ENCODE data around the gene TRAF6. TPM values are rescaled to one million over a fixed set of nuclear protein-coding genes. Genes with fewer than 3 reads are reported as not detected.

The TRAF6 gene
- total and polyA plus RNA-seq, 9 of the 15 experiments (the other 6 are each of a cell fraction or from before 2014, with no cell fraction given): 2.0 to 13.1 (median 8.2) TPM

GRCh38 chr11:36471577-36471976 lies 38.5 kb downstream of the TRAF6 start:
- FAIRE-seq (no peak), ATAC-seq (no peak), DNase-seq (ENCODE audit: extremely low read depth in 1 of 4, low spot score in 3 of 4) (no peak)
- no peaks in the 10 kb centered on the region for H3K9me1 ChIP-seq (ENCODE audit: control insufficient read depth, insufficient read depth, low read length)
- in situ Hi-C loops (cut with MboI) (loop anchor here (5.0 kb wide), 1 partner anchor 169 kb away; no protein-coding TSS in a partner anchor), intact Hi-C loops (cut with micrococcal nuclease) (no loop called here)
- H3K27ac ChIP-seq (ENCODE audit: extremely low read depth, low read depth, low read length): no peak overlapping the region
- H3K9me3 ChIP-seq (replicated peaks; ENCODE audit: control insufficient read depth, insufficient read depth, low read depth, low read length): no peaks in the 10 kb centered on the region
- H2AFZ ChIP-seq (ENCODE audit: low read depth, low read length): no peak overlapping the region
- no peaks in the 10 kb centered on the region for H3K79me2 ChIP-seq (ENCODE audit: control insufficient read depth, insufficient read depth, low read length)
- H3K27me3 ChIP-seq (ENCODE audit: control insufficient read depth in 2 of 2, insufficient read depth in 2 of 2, low read length in 2 of 2): peaks cover 2 to 5% of the 10 kb centered on the region in 2 experiments; a peak in 2 of 5 replicates
- no peaks in the 10 kb centered on the region for H3K4me1 ChIP-seq (replicated peaks in 1 of 2; ENCODE audit: control insufficient read depth in 2 of 2, insufficient read depth in 2 of 2, low read length in 2 of 2)
- H3K9ac ChIP-seq (ENCODE audit: insufficient read depth in 1 of 2, low read depth in 2 of 2, low read length in 2 of 2): no peak overlapping the region
- WGBS (ENCODE audit: insufficient coverage, low coverage, missing lambda C conversion rate): 0% methylated on average over 1 of the region's 1 CpG
- no peaks in the 10 kb centered on the region for H4K20me1 ChIP-seq (replicated peaks; ENCODE audit: control insufficient read depth, insufficient read depth, low read length)
- H3K4me2 ChIP-seq (ENCODE audit: insufficient read depth, low read length): no peak overlapping the region
- no peaks in the 10 kb centered on the region for H3K36me3 ChIP-seq (ENCODE audit: control insufficient read depth, insufficient read depth, low read length)
- CTCF ChIA-PET (ENCODE audit: low intra/inter-chr PET ratio): no interaction called here
- no TSS peak for BruUV-seq (replicated peaks)
- H3K4me3 ChIP-seq: no peak overlapping the region
- POLR2A ChIA-PET: interaction anchor here (0.6 kb wide), 1 partner anchor 12 kb away, joined by 3 read pairs; no protein-coding TSS in a partner anchor
- no peak for TF ChIP-seq HDAC1 (IDR thresholded peaks at IDR 0.05)
- no peak for TF ChIP-seq ZBTB9 (CRISPR knock-in tag; IDR thresholded peaks at IDR 0.05)
- no peak for TF ChIP-seq PRDM10 (IDR thresholded peaks at IDR 0.05; ENCODE audit: partially characterized antibody)
- no peak for TF ChIP-seq SLC30A9 (CRISPR knock-in tag; IDR thresholded peaks at IDR 0.05)
- TF ChIP-seq MCM3 (IDR thresholded peaks at IDR 0.05): no peak
- TF ChIP-seq THAP12 (CRISPR knock-in tag; IDR thresholded peaks at IDR 0.05): no peak
- TF ChIP-seq UBTF (IDR thresholded peaks at IDR 0.05; ENCODE audit: borderline replicate concordance in 1 of 2, low read depth in 2 of 2, low read length in 2 of 2): no peak
- TF ChIP-seq CBFA2T2 (conservative IDR thresholded peaks at IDR 0.05): no peak
- TF ChIP-seq NONO (IDR thresholded peaks at IDR 0.05; ENCODE audit: low read depth in 2 of 2, low read length in 1 of 2): no peak
- no peak for TF ChIP-seq KAT7 (CRISPR knock-in tag; IDR thresholded peaks at IDR 0.05; ENCODE audit: borderline replicate concordance)
- no peak for TF ChIP-seq TGIF2 (CRISPR knock-in tag; IDR thresholded peaks at IDR 0.05)
- TF ChIP-seq MEF2D (tag; conservative IDR thresholded peaks at IDR 0.05; ENCODE audit: low read depth): no peak
